Anterior cingulate cortex (tissue), 58 donors: Measurements from ENCODE around the gene OR5I1.
"Not testable (repeated sequence)": the region's sequence is repeated elsewhere in the genome, so short reads cannot be mapped to it uniquely, and the experiment has no call there.

Source experiments
- DNase-seq, 58 donors: peaks; one replicate each; lab custom pipeline; 2025; lab: John Stamatoyannopoulos, UW

Gene OR5I1

GRCh38 chr11:55936300-55936699 is at the start of gene OR5I1:
Gene OR5I1 (minus strand): TSS chr11:55936400. CDS start chr11:55936400, 0 bp downstream.
- DNase-seq = no peak

- DNase-seq = no peak
Measured at GRCh38 chr11:55970935-55971334, 34.7 kb upstream of the OR5I1 start.

- DNase-seq = no peak
Measured at GRCh38 chr11:55969845-55970244, 33.6 kb upstream of the OR5I1 start, which contains the start of gene OR10AG1. Gene OR10AG1 (minus strand): TSS chr11:55969945. CDS start chr11:55969907, 38 bp downstream.

GRCh38 chr11:55967914-55968313 is 31.7 kb upstream of the OR5I1 start:
- no peak for DNase-seq

GRCh38 chr11:55966391-55966790 is 30.2 kb upstream of the OR5I1 start:
- no peak for DNase-seq

GRCh38 chr11:55956521-55956920 is 20.3 kb upstream of the OR5I1 start:
- no peak for DNase-seq

GRCh38 chr11:55949330-55949729 is 13.1 kb upstream of the OR5I1 start:
- no peak for DNase-seq

GRCh38 chr11:55942785-55943392 is 6.7 kb upstream of the OR5I1 start:
- peak in 2 of 58 donors; percentile 2 to 24 for DNase-seq

- DNase-seq = peak in 1 of 58 donors; percentile 2
Measured at GRCh38 chr11:55920537-55920936, 15.7 kb downstream of the OR5I1 start.

- DNase-seq = no peak
Measured at GRCh38 chr11:55914482-55914881, 21.7 kb downstream of the OR5I1 start, which contains the start of gene OR5W2. Gene OR5W2 (minus strand): TSS chr11:55914582. CDS start chr11:55914582, 0 bp downstream.

- no peak for DNase-seq
Measured at GRCh38 chr11:55902308-55902707, 33.9 kb downstream of the OR5I1 start.

- DNase-seq = no peak
Measured at GRCh38 chr11:55895216-55895615, 41.0 kb downstream of the OR5I1 start.

- not testable (repeated sequence) for DNase-seq
Measured at GRCh38 chr11:55885481-55885880, 50.7 kb downstream of the OR5I1 start.
